Measurements from ENCODE around the gene PDLIM1. TPM values are rescaled to one million over a fixed set of nuclear protein-coding genes. Genes with fewer than 3 reads are reported as not detected.

The PDLIM1 gene
- total and polyA plus RNA-seq, 2 of the 8 experiments (the other 6 are each of a cell fraction or from before 2014, with no cell fraction given): 169 to 245 TPM

DNA sequence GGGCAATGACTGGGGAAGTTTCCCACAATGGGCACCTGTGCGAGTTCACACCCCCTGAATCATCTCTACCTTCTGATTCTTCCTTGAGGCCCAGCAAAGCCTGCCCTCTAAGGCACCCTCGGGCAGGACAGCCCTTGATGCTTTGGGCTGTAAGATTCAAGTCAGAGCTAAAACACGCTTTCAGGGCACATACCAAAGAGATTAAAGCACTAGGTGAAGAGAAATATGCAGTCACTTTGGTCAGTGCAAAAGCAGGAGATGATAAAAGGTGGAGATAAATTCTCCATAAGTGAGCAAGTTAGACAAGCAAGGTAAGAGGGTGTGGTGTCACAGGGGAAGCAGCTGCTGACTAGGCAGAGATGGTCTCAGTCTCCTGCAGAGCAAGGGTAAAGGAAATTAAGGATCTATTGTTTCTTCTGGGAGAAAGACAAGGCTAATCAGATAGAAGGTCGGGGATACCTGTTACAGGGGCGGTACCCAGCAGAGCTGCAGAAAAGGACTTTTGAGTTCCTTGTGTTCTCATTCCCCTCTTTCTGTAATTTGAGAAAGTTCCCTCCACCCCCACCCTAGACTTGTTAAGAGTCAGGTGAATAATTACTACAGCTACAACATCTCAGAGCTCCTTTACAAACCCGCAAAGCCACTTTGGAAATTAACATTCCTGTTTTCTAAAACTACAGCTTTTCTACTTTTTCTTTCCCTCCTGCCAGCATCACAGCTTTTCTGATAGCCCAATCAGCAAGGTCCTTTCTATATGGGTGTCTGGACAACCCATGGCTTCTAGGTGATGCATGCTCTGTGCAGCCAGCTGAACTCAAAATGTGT is 26.4 kb downstream of the PDLIM1 start (continued):
- no peak for TF ChIP-seq HDAC6 (IDR thresholded peaks at IDR 0.05; ENCODE audit: low read depth, low read length)
- TF ChIP-seq CTBP2 (IDR thresholded peaks at IDR 0.05; ENCODE audit: borderline replicate concordance, insufficient read depth, insufficient read length, low read length): peak; percentile 31
- no peak for TF ChIP-seq SIX5 (IDR thresholded peaks at IDR 0.05; ENCODE audit: low read depth, low read length)
- no peak for TF ChIP-seq HDAC2 (IDR thresholded peaks at IDR 0.05; ENCODE audit: borderline replicate concordance in 1 of 2, low read depth in 2 of 2, low read length in 2 of 2)
- TF ChIP-seq JUND (IDR thresholded peaks at IDR 0.05; ENCODE audit: low read length): no peak
- no peak for TF ChIP-seq TEAD4 (IDR thresholded peaks at IDR 0.05; ENCODE audit: low read depth, low read length)
- TF ChIP-seq BRCA1 (IDR thresholded peaks at IDR 0.05; ENCODE audit: low read depth, low read length): no peak
- TF ChIP-seq CREB1 (IDR thresholded peaks at IDR 0.05): 0 out of 2 replicates have a peak, but pooled peaks have one; percentile 7
- peak; percentile 75; the same call in 1 of the 2 replicates for TF ChIP-seq SP1 (IDR thresholded peaks at IDR 0.05; ENCODE audit: low read depth, low read length)

Measured in H1 (cell line).